ENCODE data around the gene PINLYP.

GRCh38 chr19:43610493-43610892, 34.9 kb downstream of the PINLYP start:
- no peak for TF ChIP-seq CTCF (conservative IDR thresholded peaks at IDR 0.05 in 1 of 2, IDR thresholded peaks at IDR 0.05 in 1 of 2; ENCODE audit: extremely low read depth in 1 of 2, insufficient read depth in 1 of 2, low read depth in 1 of 2, low read length in 2 of 2)
- TF ChIP-seq EZH2 (IDR thresholded peaks at IDR 0.05; ENCODE audit: borderline replicate concordance, low read length), result no peak

Measured in mammary epithelial cell (primary cell).